Liver (tissue), 3 donors: ENCODE measurements around the gene FUCA2.

Experiments
- JUND ChIP-seq, 2 donors: IDR thresholded peaks; 2 replicates each; pipeline ENCODE4 v1.6.1; 2016; ENCODE audit warnings: antibody characterized with exemption in 2 of 2
- YY1 ChIP-seq: IDR thresholded peaks from 2 replicates; pipeline ENCODE4 v1.6.1; 2016; ENCODE audit warnings: antibody characterized with exemption, mild to moderate bottlenecking
- TF ChIP-seq, protein P1 (sequence below): fragments of 150-350 bp; IDR thresholded peaks from 2 replicates; pipeline ENCODE4 v1.5.1; 2017; ENCODE audit warnings: improper control_type of control experiment, low read depth, low read length; ENCODE audit not compliant: missing input control
- donor health status: healthy.
- donor health status: healthy.

GRCh38 chr6:143535189-143535614 is 23.7 kb upstream of the FUCA2 start:
- TF ChIP-seq JUND (IDR thresholded peaks at IDR 0.05) (no peak), YY1 (no peak)
- TF ChIP-seq, protein P1, sequence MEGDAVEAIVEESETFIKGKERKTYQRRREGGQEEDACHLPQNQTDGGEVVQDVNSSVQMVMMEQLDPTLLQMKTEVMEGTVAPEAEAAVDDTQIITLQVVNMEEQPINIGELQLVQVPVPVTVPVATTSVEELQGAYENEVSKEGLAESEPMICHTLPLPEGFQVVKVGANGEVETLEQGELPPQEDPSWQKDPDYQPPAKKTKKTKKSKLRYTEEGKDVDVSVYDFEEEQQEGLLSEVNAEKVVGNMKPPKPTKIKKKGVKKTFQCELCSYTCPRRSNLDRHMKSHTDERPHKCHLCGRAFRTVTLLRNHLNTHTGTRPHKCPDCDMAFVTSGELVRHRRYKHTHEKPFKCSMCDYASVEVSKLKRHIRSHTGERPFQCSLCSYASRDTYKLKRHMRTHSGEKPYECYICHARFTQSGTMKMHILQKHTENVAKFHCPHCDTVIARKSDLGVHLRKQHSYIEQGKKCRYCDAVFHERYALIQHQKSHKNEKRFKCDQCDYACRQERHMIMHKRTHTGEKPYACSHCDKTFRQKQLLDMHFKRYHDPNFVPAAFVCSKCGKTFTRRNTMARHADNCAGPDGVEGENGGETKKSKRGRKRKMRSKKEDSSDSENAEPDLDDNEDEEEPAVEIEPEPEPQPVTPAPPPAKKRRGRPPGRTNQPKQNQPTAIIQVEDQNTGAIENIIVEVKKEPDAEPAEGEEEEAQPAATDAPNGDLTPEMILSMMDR = no peak
